Measurements from ENCODE around the gene FGF14.

DNA sequence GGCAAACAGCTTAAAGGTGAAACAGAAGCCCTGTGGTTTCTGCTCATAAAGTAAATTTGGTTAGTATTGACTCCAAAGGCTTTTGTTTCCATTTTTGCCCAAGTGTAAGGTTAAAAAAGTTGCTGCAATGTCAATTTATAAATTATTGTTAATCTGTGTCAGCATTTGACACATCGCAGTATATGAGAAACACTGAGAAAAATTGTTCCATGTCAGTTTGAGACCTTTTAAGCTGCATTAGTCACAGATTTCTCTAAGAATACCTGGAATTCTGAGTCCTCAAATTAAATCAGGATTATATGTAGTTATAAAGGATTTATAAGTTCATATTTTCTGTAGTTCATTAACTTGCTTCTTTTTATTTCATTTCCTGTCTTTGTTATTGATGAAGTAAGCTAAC lies 78.8 kb downstream of the FGF14 start:
- TF ChIP-seq POLR2A (IDR thresholded peaks at IDR 0.05) (no peak), CTCF (IDR thresholded peaks at IDR 0.05) (no peak)
